SU-DHL-6 (cell line): ENCODE results near the gene PKD1.

Experiments
- H2AFZ ChIP-seq: fragments of 200-600 bp; sonication (generic); 2 replicates; pipeline ENCODE4 v1.6.1; 2014; ENCODE audit warnings: low read depth, mild to moderate bottlenecking, moderate library complexity, mixed read lengths, antibody characterized with exemption, low read length; ENCODE audit not compliant: severe bottlenecking
- H3F3A ChIP-seq: fragments of 200-600 bp; shearing (Covaris generic); 2 replicates; pipeline ENCODE4 v1.6.0; 2016; ENCODE audit warnings: antibody characterized with exemption, mild to moderate bottlenecking; ENCODE audit not compliant: insufficient read depth
- H3K27ac ChIP-seq: fragments of 200-600 bp; sonication (generic); 2 replicates; pipeline ENCODE4 v1.5.1; 2016; ENCODE audit warnings: low read depth, mild to moderate bottlenecking, low read length, moderate library complexity, mixed read lengths
- H3K27me3 ChIP-seq: fragments of 200-600 bp; sonication (generic), shearing (Covaris generic); 2 replicates; pipeline ENCODE4 v1.6.0; 2014; ENCODE audit warnings: mild to moderate bottlenecking, low read length
- H3K36me3 ChIP-seq: fragments of 200-600 bp; sonication (generic); 2 replicates; pipeline ENCODE4 v1.6.1; 2014; ENCODE audit warnings: mild to moderate bottlenecking, low read length, mixed read lengths
- H3K4me2 ChIP-seq: fragments of 300-600, 200-600 bp; shearing (Covaris generic), sonication (generic); 2 replicates; pipeline ENCODE4 v1.6.0; 2014; ENCODE audit warnings: low read length, low read depth, mild to moderate bottlenecking; ENCODE audit not compliant: poor library complexity, severe bottlenecking
- H3K4me3 ChIP-seq: fragments of 200-600 bp; sonication (generic); 2 replicates; pipeline ENCODE4 v1.5.1; 2014; ENCODE audit warnings: antibody characterized with exemption, low read length, mild to moderate bottlenecking, mixed read lengths; ENCODE audit not compliant: insufficient read depth, poor library complexity, severe bottlenecking
- H3K79me2 ChIP-seq: fragments of 200-600 bp; sonication (generic); 2 replicates; pipeline ENCODE4 v1.6.1; 2014; ENCODE audit warnings: mild to moderate bottlenecking, low read length, moderate library complexity; ENCODE audit not compliant: insufficient read depth
- H3K9ac ChIP-seq: fragments of 200-600 bp; sonication (generic); 2 replicates; pipeline ENCODE4 v1.7.0; 2014; ENCODE audit warnings: mild to moderate bottlenecking, low read length
- H3K9me2 ChIP-seq: fragments of 200-600 bp; sonication (generic); replicated peaks from 2 replicates; pipeline ENCODE4 v1.6.1; 2014; ENCODE audit warnings: low read length; ENCODE audit not compliant: insufficient read depth
- H3K9me3 ChIP-seq: fragments of 200-600 bp; sonication (generic); 2 replicates; pipeline ENCODE4 v1.6.1; 2014; ENCODE audit warnings: low read length, mixed read lengths; ENCODE audit not compliant: insufficient read depth
- H4K20me1 ChIP-seq: fragments of 200-600 bp; sonication (generic); 2 replicates; pipeline ENCODE4 v1.6.1; 2014; ENCODE audit warnings: low read depth, mild to moderate bottlenecking, antibody characterized with exemption, low read length, moderate library complexity, mixed read lengths
- EZH2phosphoT487 ChIP-seq: fragments of 200-600 bp; sonication (generic), shearing (Covaris generic); conservative IDR thresholded peaks from 2 replicates; pipeline ENCODE4 v1.6.1; 2018; ENCODE audit warnings: mild to moderate bottlenecking, antibody characterized with exemption, low read length, moderate library complexity, mixed read lengths
- TF ChIP-seq, protein P1 (sequence below): fragments of 200-600 bp; sonication (generic); IDR thresholded peaks from one replicate; pipeline ENCODE4 v1.5.1; 2017; ENCODE audit warnings: antibody characterized with exemption, mild to moderate bottlenecking, low read length, moderate library complexity; ENCODE audit not compliant: insufficient read depth, poor library complexity, severe bottlenecking

PKD1 gene

DNA sequence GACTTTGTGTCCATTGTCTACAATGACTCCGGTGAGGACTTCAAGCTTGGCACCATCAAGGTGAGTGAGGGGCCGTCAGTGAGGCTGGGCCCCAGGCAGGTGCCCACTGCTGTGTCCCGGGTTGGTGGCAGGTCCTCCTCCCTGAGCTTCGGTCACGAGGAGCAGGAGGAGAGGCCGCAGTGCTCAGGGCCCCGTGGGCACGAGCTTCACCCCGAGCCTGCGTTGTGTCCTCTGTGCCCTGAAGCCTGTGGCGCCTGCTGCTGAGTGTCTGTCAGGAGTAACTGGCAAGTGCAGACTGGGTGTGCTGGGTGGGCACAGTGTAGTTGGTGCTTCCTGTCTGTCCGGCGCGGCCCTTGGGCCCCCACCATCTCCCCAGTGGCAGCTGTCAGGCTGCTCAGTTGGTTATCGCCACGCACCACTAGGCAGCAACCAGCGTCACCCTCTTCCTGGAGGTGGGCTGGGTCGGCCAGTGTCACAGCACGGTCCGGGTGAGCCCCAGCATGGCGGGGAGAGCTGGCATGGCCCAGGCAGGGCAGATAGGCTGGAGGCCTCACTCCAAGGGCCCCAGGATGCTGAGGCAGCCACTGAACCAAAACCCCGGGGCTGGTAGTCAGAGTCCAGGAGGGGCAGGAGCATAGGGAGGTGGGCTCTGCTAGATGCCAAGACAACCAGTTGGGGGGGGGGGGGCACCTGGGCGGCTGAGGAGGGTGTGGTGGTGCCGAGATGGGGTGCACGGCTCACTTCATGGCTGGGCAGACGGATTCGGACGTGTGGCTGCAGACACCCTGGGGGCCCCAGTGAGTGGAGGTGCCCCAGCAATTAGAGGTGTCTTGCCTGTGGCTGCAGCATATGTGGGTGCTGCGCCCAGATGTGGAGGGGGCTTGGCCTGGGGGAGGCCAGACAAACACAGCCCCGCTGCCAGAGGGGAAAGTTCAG lies 48.6 kb downstream of the PKD1 start:
- H3K79me2 ChIP-seq = no peaks in the 10 kb centered on the region
- TF ChIP-seq, protein P1, sequence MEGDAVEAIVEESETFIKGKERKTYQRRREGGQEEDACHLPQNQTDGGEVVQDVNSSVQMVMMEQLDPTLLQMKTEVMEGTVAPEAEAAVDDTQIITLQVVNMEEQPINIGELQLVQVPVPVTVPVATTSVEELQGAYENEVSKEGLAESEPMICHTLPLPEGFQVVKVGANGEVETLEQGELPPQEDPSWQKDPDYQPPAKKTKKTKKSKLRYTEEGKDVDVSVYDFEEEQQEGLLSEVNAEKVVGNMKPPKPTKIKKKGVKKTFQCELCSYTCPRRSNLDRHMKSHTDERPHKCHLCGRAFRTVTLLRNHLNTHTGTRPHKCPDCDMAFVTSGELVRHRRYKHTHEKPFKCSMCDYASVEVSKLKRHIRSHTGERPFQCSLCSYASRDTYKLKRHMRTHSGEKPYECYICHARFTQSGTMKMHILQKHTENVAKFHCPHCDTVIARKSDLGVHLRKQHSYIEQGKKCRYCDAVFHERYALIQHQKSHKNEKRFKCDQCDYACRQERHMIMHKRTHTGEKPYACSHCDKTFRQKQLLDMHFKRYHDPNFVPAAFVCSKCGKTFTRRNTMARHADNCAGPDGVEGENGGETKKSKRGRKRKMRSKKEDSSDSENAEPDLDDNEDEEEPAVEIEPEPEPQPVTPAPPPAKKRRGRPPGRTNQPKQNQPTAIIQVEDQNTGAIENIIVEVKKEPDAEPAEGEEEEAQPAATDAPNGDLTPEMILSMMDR = no peak
- TF ChIP-seq EZH2phosphoT487 = no peak
- H2AFZ ChIP-seq = no peak overlapping the region
- no peaks in the 10 kb centered on the region for H3K27me3 ChIP-seq
- H3K36me3 ChIP-seq = no peaks in the 10 kb centered on the region
- no peak overlapping the region for H3K27ac ChIP-seq
- H4K20me1 ChIP-seq = no peaks in the 10 kb centered on the region
- H3K4me3 ChIP-seq = no peak overlapping the region
- no peak overlapping the region for H3K4me2 ChIP-seq
- no peaks in the 10 kb centered on the region for H3K9me3 ChIP-seq
- H3K9me2 ChIP-seq = no peaks in the 10 kb centered on the region
- H3F3A ChIP-seq = no peaks in the 10 kb centered on the region
- H3K9ac ChIP-seq = no peak overlapping the region

DNA sequence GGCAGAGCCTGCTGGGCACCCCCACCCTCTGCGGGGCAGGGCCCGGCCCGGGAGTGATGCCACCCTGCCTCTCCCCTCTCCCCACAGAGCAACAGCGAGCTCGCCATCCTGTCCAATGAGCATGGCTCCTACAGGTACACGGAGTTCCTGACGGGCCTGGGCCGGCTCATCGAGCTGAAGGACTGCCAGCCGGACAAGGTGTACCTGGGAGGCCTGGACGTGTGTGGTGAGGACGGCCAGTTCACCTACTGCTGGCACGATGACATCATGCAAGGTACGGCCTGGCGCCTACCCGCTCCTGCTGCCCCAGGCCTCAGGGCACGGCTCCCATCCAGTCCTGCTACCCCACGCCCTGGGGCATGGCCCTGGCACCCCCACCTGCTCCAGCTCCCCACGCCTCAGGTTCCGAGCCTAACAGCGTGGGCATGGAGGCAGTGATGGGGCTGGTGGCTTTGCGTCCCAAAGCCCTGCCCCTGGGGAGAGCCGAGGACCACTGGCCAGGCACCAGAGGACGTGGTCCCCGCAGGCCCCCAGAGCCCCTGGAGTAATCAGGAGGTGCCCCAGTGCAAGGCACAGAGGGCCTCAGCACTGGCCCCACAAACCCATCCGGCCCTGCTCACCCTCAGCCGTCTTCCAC lies 49.5 kb downstream of the PKD1 start:
- no peaks in the 10 kb centered on the region for H3K9me2 ChIP-seq
- H3K4me3 ChIP-seq = no peak overlapping the region
- no peak overlapping the region for H3K9ac ChIP-seq
- no peaks in the 10 kb centered on the region for H3K79me2 ChIP-seq
- H4K20me1 ChIP-seq = no peaks in the 10 kb centered on the region
- no peaks in the 10 kb centered on the region for H3F3A ChIP-seq
- H3K36me3 ChIP-seq = no peaks in the 10 kb centered on the region
- H3K4me2 ChIP-seq = no peak overlapping the region
- H3K9me3 ChIP-seq = no peaks in the 10 kb centered on the region
- H2AFZ ChIP-seq = no peak overlapping the region
- H3K27ac ChIP-seq = no peak overlapping the region
- no peaks in the 10 kb centered on the region for H3K27me3 ChIP-seq
- TF ChIP-seq EZH2phosphoT487 = no peak
- TF ChIP-seq, protein P1 = no peak

DNA sequence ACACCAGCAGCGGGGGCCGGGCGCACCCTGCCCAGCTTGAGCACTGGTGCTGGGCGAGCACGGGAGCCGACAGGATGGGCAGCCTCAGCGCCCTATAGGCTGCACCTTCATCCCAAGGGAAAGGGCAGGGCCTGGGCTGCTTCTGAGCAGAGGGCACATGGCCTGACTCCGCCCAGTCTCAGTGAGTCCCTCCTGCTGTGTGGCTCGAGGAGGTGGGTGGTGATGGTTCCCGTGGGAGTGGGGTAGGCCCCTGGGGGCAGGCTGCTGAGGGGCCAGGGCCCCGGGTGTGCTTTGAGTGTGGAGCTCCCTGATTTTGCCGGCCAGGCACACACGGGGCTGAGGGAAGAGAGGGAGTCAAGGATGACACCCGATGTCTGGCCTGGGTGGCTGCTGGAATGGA lies 50.0 kb downstream of the PKD1 start:
- H2AFZ ChIP-seq = no peak overlapping the region
- H3K9me3 ChIP-seq = no peaks in the 10 kb centered on the region
- no peaks in the 10 kb centered on the region for H3K9me2 ChIP-seq
- H4K20me1 ChIP-seq = no peaks in the 10 kb centered on the region
- H3K9ac ChIP-seq = no peak overlapping the region
- H3K4me2 ChIP-seq = no peak overlapping the region
- H3K4me3 ChIP-seq = no peak overlapping the region
- no peaks in the 10 kb centered on the region for H3K36me3 ChIP-seq
- no peak overlapping the region for H3K27ac ChIP-seq
- H3K79me2 ChIP-seq = no peaks in the 10 kb centered on the region
- H3K27me3 ChIP-seq = no peaks in the 10 kb centered on the region
- no peak for TF ChIP-seq EZH2phosphoT487
- TF ChIP-seq, protein P1 = no peak
- no peaks in the 10 kb centered on the region for H3F3A ChIP-seq
